ENCODE results near the gene RPN2. TPM values are rescaled to one million over a fixed set of nuclear protein-coding genes. Genes with fewer than 3 reads are reported as not detected.

Gene RPN2
- total and polyA plus RNA-seq, 2 donors = 122 to 137 TPM

DNA sequence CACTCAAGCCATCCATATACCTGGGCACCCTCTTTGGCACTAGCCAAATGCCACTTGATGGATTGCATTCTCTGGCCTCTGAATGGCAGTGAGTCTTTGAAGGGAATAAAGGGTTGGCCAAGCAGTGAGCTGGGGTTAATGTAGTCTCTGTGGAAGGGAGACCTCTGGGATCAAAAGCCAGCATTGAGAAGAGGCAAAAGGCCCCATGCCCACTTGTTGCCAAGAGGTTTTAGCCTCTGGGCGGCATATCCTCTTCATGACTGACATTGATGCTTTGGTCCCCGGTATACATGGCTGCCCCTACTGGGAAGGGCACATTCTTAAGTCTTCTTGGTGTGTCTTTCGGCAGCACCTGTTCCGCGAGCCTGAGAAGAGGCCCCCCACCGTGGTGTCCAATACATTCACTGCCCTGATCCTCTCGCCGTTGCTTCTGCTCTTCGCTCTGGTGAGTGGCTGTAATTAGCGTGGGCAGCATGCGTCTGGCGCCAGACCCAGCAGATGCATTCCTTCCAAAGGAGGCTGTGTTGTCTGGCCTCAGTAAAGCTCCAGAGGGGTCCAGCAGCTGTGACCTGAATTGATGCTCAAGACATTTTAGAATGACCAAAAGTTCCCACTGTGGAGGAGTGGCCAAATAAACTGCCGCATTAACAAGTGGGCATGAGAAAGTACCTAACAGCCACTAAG is 53.0 kb downstream of the RPN2 start:
- DNase-seq (ENCODE audit: extremely low spot score) = no peak
- WGBS = 92% methylated on average over 13 of the region's 13 CpGs
- no peaks in the 10 kb centered on the region for H3K4me1 ChIP-seq (ENCODE audit: insufficient read depth)

DNA sequence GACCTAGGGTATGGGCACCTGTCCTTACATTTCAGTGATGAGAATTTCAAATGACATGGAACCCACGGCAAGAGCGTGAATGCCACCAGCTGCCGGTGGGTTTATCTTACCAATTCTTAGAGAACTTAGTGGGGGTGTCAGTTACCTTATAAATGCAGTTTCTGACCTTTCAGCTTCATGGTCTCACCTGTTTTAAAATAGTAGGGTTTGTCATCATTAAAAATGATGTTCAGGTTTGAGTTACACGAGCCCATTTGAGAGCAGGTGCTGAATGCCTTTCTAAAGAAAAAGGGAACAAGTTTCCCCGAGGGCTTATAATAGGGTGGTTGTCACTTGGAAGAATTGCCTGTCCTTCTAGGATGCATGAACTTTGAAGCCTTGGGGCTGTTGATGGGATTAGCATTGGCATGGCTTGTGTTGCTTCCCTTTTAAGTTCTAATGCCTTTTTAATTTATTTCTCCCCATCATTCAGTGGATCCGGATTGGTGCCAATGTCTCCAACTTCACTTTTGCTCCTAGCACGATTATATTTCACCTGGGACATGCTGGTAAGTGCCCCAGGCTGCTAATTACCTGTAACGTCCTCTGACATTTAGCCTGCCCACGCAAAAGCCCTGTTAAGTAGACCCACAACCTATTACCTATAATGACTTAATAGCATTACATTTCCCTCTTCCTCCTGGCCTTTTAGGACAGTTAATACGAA is 54.6 kb downstream of the RPN2 start:
- peaks cover 11% of the 10 kb centered on the region for H3K36me3 ChIP-seq (ENCODE audit: insufficient read depth)
- 90% methylated on average over 10 of the region's 10 CpGs for WGBS
- no peaks in the 10 kb centered on the region for H3K4me1 ChIP-seq (ENCODE audit: insufficient read depth)

More for the DNA sequence above, 53.0 kb downstream of the RPN2 start:
- peaks cover 13% of the 10 kb centered on the region for H3K36me3 ChIP-seq (ENCODE audit: insufficient read depth)
- H3K4me3 ChIP-seq (ENCODE audit: low read depth, low read length) = no peak overlapping the region
- H3K27ac ChIP-seq (ENCODE audit: low read depth) = no peak overlapping the region

DNA sequence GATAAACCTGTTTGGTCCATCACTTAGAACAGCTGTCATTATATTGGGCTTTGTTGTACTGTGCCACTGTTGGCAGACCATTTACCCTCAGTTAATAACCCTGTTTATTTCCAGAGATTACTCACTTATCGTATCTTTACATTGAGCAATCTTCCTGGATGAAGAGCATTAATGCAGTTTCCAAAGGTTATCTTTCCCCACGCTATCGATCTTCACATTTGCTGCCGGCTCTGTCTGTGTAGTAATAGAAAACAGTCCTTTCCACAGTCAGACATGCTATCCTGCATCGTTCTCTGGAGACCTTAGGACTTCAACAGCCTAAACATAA is 55.1 kb downstream of the RPN2 start:
- Histone ChIP-seq H3K4me3 (ENCODE audit: low read depth, low read length) (no peak overlapping the region), H3K4me1 (ENCODE audit: insufficient read depth) (no peaks in the 10 kb centered on the region), H3K36me3 (ENCODE audit: insufficient read depth) (peaks cover 7% of the 10 kb centered on the region), H3K27ac (ENCODE audit: low read depth) (no peak overlapping the region)
- DNase-seq (ENCODE audit: extremely low spot score) = no peak
- WGBS = 75% methylated on average over 5 of the region's 5 CpGs

More for the DNA sequence above, 54.6 kb downstream of the RPN2 start:
- Histone ChIP-seq H3K4me3 (ENCODE audit: low read depth, low read length) (no peak overlapping the region), H3K27ac (ENCODE audit: low read depth) (no peak overlapping the region)
- DNase-seq (ENCODE audit: extremely low spot score) = no peak

GRCh38 chr20:37235065-37235464 is 55.9 kb downstream of the RPN2 start:
- Histone ChIP-seq H3K27ac (ENCODE audit: low read depth) (no peak overlapping the region), H3K4me1 (ENCODE audit: insufficient read depth) (peaks cover 1% of the 10 kb centered on the region), H3K36me3 (ENCODE audit: insufficient read depth) (peaks cover 4% of the 10 kb centered on the region), H3K4me3 (ENCODE audit: low read depth, low read length) (no peak overlapping the region)
- WGBS = 83% methylated on average over 6 of the region's 6 CpGs
- DNase-seq (ENCODE audit: extremely low spot score) = no peak

DNA sequence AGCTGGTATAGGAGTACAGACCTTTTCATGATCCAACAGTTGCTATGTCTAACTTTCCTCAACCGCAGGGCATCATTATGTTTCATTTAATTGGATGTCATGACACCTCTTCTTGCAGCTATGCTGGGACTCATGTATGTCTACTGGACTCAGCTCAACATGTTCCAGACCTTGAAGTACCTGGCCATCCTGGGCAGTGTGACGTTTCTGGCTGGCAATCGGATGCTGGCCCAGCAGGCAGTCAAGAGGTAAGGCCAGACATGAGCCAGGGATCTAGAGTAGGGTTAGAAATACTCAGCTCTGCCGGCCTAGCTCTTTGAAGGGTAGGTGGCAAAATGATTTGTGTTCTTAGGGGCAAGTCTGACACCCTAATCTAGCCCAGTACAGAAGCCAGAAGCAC is 57.3 kb downstream of the RPN2 start:
- Histone ChIP-seq H3K36me3 (ENCODE audit: insufficient read depth) (peaks cover 2% of the 10 kb centered on the region), H3K4me1 (ENCODE audit: insufficient read depth) (peaks cover 1% of the 10 kb centered on the region), H3K27ac (ENCODE audit: low read depth) (no peak overlapping the region), H3K4me3 (ENCODE audit: low read depth, low read length) (no peak overlapping the region)
- no peak for DNase-seq (ENCODE audit: extremely low spot score)
- WGBS = 86% methylated on average over 4 of the region's 4 CpGs

DNA sequence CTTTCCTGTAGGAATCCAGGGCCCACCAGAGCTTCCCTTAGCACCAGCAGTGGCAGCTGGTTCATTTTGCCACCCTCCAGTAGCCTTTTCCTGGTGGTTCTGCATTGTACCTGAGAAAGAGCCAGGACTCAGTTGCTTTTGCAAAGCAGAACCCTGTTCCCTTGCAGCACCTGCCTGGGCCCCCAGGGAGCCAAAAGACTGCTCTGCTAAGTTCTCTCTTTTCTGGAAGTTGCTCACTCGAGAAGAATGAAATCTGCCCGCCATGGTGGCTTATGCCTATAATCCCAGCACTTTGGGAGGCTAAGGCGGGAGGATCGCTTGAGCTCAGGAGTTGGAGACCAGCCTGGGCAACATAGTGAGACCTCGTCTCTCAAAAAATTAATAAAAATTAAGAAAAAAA is 58.5 kb downstream of the RPN2 start:
- Histone ChIP-seq H3K36me3 (ENCODE audit: insufficient read depth) (peaks cover 2% of the 10 kb centered on the region), H3K4me3 (ENCODE audit: low read depth, low read length) (no peak overlapping the region)
- 91% methylated on average over 5 of the region's 5 CpGs for WGBS

DNA sequence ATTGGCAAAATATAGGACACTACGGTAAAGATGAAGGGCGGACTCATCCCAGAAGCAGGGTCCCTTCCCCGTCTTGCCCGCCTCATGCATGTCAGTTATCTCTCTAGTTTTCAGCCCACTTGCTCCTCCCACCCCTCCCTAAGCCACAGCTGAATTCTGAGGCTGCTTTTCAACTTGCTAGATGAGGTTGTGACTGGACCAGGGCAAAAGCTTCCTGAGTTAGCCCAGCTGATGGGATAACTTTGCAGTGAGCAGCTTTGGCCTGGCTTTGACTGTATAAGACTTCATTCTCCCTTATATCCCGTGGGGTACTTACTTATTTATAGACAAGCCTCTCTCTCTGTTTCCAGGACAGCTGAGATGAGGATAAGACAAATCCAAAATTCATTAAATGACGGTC is 59.3 kb downstream of the RPN2 start:
- DNase-seq (ENCODE audit: extremely low spot score) = no peak
- H3K36me3 ChIP-seq (ENCODE audit: insufficient read depth) = peaks cover 2% of the 10 kb centered on the region
- no peak overlapping the region for H3K4me3 ChIP-seq (ENCODE audit: low read depth, low read length)
- 69% methylated on average over 6 of the region's 6 CpGs for WGBS
- peaks cover 1% of the 10 kb centered on the region for H3K4me1 ChIP-seq (ENCODE audit: insufficient read depth)
- no peak overlapping the region for H3K27ac ChIP-seq (ENCODE audit: low read depth)

More for the DNA sequence above, 58.5 kb downstream of the RPN2 start:
- DNase-seq (ENCODE audit: extremely low spot score) = no peak
- H3K27ac ChIP-seq (ENCODE audit: low read depth) = no peak overlapping the region
- peaks cover 1% of the 10 kb centered on the region for H3K4me1 ChIP-seq (ENCODE audit: insufficient read depth)

DNA sequence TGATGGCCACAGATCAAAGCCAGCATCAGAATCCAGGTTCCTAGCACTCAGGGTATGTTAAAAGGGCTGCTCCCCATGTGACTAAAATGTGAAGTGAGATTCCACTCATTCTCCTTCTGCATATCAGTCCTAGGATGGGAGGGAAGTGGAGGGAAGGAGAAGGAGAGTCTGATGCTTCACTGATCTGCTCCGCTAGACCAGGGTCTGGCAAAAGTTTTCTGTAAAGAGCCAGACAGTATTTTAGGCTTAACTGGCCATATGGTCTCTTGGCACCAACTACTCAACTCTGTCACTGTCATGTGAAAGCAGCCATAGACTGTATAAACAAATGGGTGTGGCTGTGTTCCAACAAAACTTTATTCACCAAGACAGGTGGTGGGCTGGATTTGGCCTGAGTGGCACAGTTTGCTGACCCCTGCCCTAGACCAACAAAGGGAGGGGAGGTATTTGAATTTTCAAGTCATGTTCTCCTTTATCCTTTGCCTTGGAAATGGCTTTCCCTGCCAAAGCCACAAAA is 59.9 kb downstream of the RPN2 start:
- Histone ChIP-seq H3K36me3 (ENCODE audit: insufficient read depth) (no peaks in the 10 kb centered on the region), H3K4me3 (ENCODE audit: low read depth, low read length) (no peak overlapping the region), H3K27ac (ENCODE audit: low read depth) (no peak overlapping the region), H3K4me1 (ENCODE audit: insufficient read depth) (peaks cover 1% of the 10 kb centered on the region)
- 42% methylated on average over 1 of the region's 1 CpG for WGBS
- no peak for DNase-seq (ENCODE audit: extremely low spot score)

DNA sequence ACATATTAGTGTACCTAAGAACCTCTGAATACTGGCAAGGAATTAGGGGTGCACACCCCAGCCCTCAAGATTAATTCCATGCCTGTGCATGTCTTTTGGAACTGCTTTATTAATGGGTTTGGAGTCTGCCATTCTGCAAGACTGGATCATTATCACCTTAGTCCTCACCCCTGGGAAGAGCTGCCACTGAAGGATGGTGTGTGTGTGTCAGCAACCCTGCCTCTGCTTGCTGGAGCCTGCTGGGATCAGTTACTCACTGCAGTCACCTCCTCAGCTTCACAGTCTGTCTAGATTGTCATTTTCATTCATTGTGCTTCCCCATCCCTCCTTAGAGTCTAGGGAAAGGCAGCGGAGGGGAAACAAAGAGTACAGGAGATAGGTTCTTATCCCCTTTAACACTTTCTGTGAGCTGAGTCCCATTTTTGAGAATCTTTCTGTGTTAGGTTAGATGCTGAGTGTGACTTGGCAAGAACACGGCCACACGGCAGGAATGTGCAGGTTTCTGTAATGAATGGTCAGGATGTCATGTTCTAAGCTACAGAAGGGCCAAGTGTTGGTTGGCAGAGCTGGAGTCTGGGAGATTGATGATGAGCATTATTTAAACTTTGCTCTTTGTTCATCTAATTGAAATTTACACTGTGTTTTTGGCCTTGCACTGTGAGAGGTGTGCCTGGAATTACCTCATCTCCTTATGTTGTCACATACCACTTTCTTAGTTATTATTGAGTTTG is 61.4 kb downstream of the RPN2 start:
- no peaks in the 10 kb centered on the region for H3K36me3 ChIP-seq (ENCODE audit: insufficient read depth)

GRCh38 chr20:37242503-37242902 is 63.4 kb downstream of the RPN2 start:
- 80% methylated on average over 4 of the region's 4 CpGs for WGBS

More for the DNA sequence above, 61.4 kb downstream of the RPN2 start:
- DNase-seq (ENCODE audit: extremely low spot score) = no peak
- H3K4me1 ChIP-seq (ENCODE audit: insufficient read depth) = peaks cover 1% of the 10 kb centered on the region
- no peak overlapping the region for H3K27ac ChIP-seq (ENCODE audit: low read depth)
- H3K4me3 ChIP-seq (ENCODE audit: low read depth, low read length) = no peak overlapping the region
- 89% methylated on average over 3 of the region's 3 CpGs for WGBS

GRCh38 chr20:37243076-37243936 is 64.2 kb downstream of the RPN2 start:
- H3K4me1 ChIP-seq (ENCODE audit: insufficient read depth) = peaks cover 1% of the 10 kb centered on the region
- no peak overlapping the region for H3K27ac ChIP-seq (ENCODE audit: low read depth)
- H3K36me3 ChIP-seq (ENCODE audit: insufficient read depth) = no peaks in the 10 kb centered on the region
- DNase-seq (ENCODE audit: extremely low spot score) = no peak
- 85% methylated on average over 16 of the region's 16 CpGs for WGBS
- no peak overlapping the region for H3K4me3 ChIP-seq (ENCODE audit: low read depth, low read length)

More at GRCh38 chr20:37242503-37242902, 63.4 kb downstream of the RPN2 start:
- Histone ChIP-seq H3K27ac (ENCODE audit: low read depth) (no peak overlapping the region), H3K4me1 (ENCODE audit: insufficient read depth) (peaks cover 1% of the 10 kb centered on the region), H3K4me3 (ENCODE audit: low read depth, low read length) (no peak overlapping the region), H3K36me3 (ENCODE audit: insufficient read depth) (no peaks in the 10 kb centered on the region)
- DNase-seq (ENCODE audit: extremely low spot score) = no peak

- Histone ChIP-seq H3K27ac (ENCODE audit: low read depth) (no peak overlapping the region), H3K4me1 (ENCODE audit: insufficient read depth) (peaks cover 1% of the 10 kb centered on the region), H3K36me3 (ENCODE audit: insufficient read depth) (no peaks in the 10 kb centered on the region), H3K4me3 (ENCODE audit: low read depth, low read length) (no peak overlapping the region)
- 64% methylated on average over 8 of the region's 8 CpGs for WGBS
- no peak for DNase-seq (ENCODE audit: extremely low spot score)
Measured at GRCh38 chr20:37243937-37244571, 64.9 kb downstream of the RPN2 start.

DNA sequence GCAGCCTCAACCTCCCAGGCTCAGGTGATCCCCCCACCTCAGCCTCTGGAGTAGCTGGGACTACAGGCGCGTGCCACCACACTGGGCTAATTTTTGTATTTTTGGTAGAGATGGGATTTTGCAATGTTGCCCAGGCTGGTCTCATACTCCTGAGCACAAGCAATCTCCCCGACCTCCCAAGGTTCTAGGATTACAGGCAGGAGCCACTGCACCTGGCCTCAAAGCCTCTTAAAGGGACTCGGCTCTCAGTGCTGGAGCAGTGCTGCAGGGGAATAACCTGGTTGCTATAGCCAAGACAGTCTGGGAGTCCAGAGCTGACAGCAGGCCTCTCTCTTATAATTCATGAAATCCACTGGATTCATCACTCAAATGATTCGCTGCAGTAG is 65.4 kb downstream of the RPN2 start:
- 84% methylated on average over 5 of the region's 5 CpGs for WGBS
- Histone ChIP-seq H3K36me3 (ENCODE audit: insufficient read depth) (no peaks in the 10 kb centered on the region), H3K27ac (ENCODE audit: low read depth) (no peak overlapping the region), H3K4me1 (ENCODE audit: insufficient read depth) (peaks cover under 1% of the 10 kb centered on the region), H3K4me3 (ENCODE audit: low read depth, low read length) (no peak overlapping the region)
- DNase-seq (ENCODE audit: extremely low spot score) = no peak
